ENCODE measurements around the gene CDYL2. TPM values are rescaled to one million over a fixed set of nuclear protein-coding genes. Genes with fewer than 3 reads are reported as not detected.

The CDYL2 gene
- total RNA-seq, 1 experiment from 2014 or later = 8.2 TPM

GRCh38 chr16:80563066-80563465 lies 241.3 kb downstream of the CDYL2 start:
- peaks cover 15% of the 10 kb centered on the region for H3K4me1 Mint-ChIP-seq
- no peaks in the 10 kb centered on the region for H3K36me3 Mint-ChIP-seq
- no peaks in the 10 kb centered on the region; the same call in 1 of the 2 replicates for H3K9me3 Mint-ChIP-seq
- ATAC-seq = no peak
- TF ChIP-seq ZNF396 (CRISPR knock-in tag; IDR thresholded peaks at IDR 0.05; ENCODE audit: borderline replicate concordance) = no peak
- no peak for TF ChIP-seq FOXJ3 (CRISPR knock-in tag; IDR thresholded peaks at IDR 0.05; ENCODE audit: borderline replicate concordance)
- TF ChIP-seq E2F1 (CRISPR knock-in tag; IDR thresholded peaks at IDR 0.05) = no peak
- no peak for TF ChIP-seq NFATC4 (CRISPR knock-in tag; IDR thresholded peaks at IDR 0.05)
- no peak for TF ChIP-seq MLX (CRISPR knock-in tag; IDR thresholded peaks at IDR 0.05)
- TF ChIP-seq NR3C1 (CRISPR knock-in tag; conservative IDR thresholded peaks at IDR 0.05; ENCODE audit: low read depth) = no peak
- TF ChIP-seq KAT7 (CRISPR knock-in tag; IDR thresholded peaks at IDR 0.05; ENCODE audit: borderline replicate concordance) = no peak
- TF ChIP-seq ZNF425 (CRISPR knock-in tag; conservative IDR thresholded peaks at IDR 0.05) = no peak
- no peak for TF ChIP-seq JUN (CRISPR knock-in tag; IDR thresholded peaks at IDR 0.05)
- TF ChIP-seq ARID4B (CRISPR knock-in tag; IDR thresholded peaks at IDR 0.05; ENCODE audit: borderline replicate concordance) = no peak
- no peak for TF ChIP-seq FOXP4 (CRISPR knock-in tag; IDR thresholded peaks at IDR 0.05)
- peaks cover 4% of the 10 kb centered on the region for H3K27me3 Mint-ChIP-seq (ENCODE audit: low read depth)
- H3K27ac Mint-ChIP-seq = no peak overlapping the region
- DNase-seq (ENCODE audit: low spot score) = no peak
- POLR2A ChIA-PET = no interaction called here
- CTCF ChIA-PET = no interaction called here
- H3K4me3 Mint-ChIP-seq = no peak overlapping the region

GRCh38 chr16:80559369-80559768 lies 245.0 kb downstream of the CDYL2 start:
- H3K27me3 Mint-ChIP-seq (ENCODE audit: low read depth) = peaks cover 4% of the 10 kb centered on the region
- no peaks in the 10 kb centered on the region for H3K36me3 Mint-ChIP-seq
- DNase-seq (ENCODE audit: low spot score) (no peak), ATAC-seq (no peak)
- POLR2A ChIA-PET = no interaction called here
- no peak for TF ChIP-seq MXD4 (CRISPR knock-in tag; IDR thresholded peaks at IDR 0.05; ENCODE audit: borderline replicate concordance)
- TF ChIP-seq NR1H2 (CRISPR knock-in tag; IDR thresholded peaks at IDR 0.05) = no peak
- no peak for TF ChIP-seq ATF2 (CRISPR knock-in tag; IDR thresholded peaks at IDR 0.05; ENCODE audit: borderline replicate concordance, low read depth)
- H3K9me3 Mint-ChIP-seq = no peaks in the 10 kb centered on the region
- H3K27ac Mint-ChIP-seq = no peak overlapping the region
- peaks cover 6% of the 10 kb centered on the region for H3K4me1 Mint-ChIP-seq
- CTCF ChIA-PET = interaction anchor here (1.2 kb wide), 1 partner anchor 32 kb away, joined by 3 read pairs; no protein-coding TSS in a partner anchor
- no peak overlapping the region for H3K4me3 Mint-ChIP-seq
